Lower leg skin (tissue), 4 donors: ENCODE measurements around the gene GPC4. TPM values are rescaled to one million over a fixed set of nuclear protein-coding genes. Genes with fewer than 3 reads are reported as not detected.
"Not testable (repeated sequence)": the region's sequence is repeated elsewhere in the genome, so short reads cannot be mapped to it uniquely, and the experiment has no call there.

Experiments
- DNase-seq, 2 donors: peaks; one replicate each; pipeline ENCODE4 v3.0.0-alpha.2; 2019; ENCODE audit warnings: low spot score in 2 of 2
- H3K4me3 ChIP-seq: fragments of 200-600 bp; sonication (generic); 2 replicates; pipeline ENCODE4 v1.5.1; 2017; ENCODE audit warnings: mild to moderate bottlenecking, low read depth; ENCODE audit not compliant: poor library complexity, severe bottlenecking
- POLR2A ChIP-seq, 2 donors: fragments of 450-650 bp; IDR thresholded peaks; one replicate each; pipeline ENCODE4 v1.6.1; 2016 to 2017; ENCODE audit warnings: antibody characterized with exemption in 2 of 2, mild to moderate bottlenecking in 1 of 2, moderate library complexity in 1 of 2
- WGBS, 2 donors: methylation state at CpG; one replicate each; pipeline ENCODE4 v1.1.5; 2018; 5-methylcytosine and 5-hydroxymethylcytosine counted together
- intact Hi-C: fragments of 100-400 bp; cut with DNase I; formaldehyde crosslinking; loops from one replicate; pipeline ENCODE4 v1.15.0; 2023; ENCODE audit warnings: low total_unique reads
- total RNA-seq, 4 donors: library from RNA; depleted of rRNA; stranded (reverse); fragments of >200 nt; gene quantifications; one replicate each; pipeline ENCODE4 v1.1.0, GENCODE V29; 2016
- TF ChIP-seq, protein P1 (sequence below), 3 donors: fragments of 450-650 bp; IDR thresholded peaks; one replicate each; pipeline ENCODE4 v1.5.1; 2016; ENCODE audit warnings: antibody characterized with exemption in 3 of 3, mild to moderate bottlenecking in 3 of 3, moderate library complexity in 2 of 3

GPC4 gene
- total RNA-seq, 4 donors from 2014 or later = 2.7 to 7.2 (median 3.7) TPM

DNA sequence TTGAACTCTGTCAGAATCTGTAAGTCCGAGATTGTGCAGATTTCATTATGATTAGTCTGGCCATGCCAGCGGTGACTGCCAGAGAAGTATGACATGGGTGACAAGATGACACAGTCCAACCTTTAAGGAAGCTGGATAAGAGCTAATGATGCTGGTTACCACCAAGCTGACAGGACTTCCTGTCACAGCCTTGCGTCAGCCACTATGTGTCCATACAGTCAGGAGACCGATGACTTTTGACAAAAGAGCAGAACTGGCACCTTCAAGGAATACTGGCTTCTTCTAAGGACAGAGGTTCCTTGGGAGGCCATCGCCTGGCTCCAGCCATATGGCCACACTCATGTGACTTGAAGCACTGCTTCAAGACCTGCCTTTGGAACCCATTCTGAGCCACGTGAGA is 129.9 kb downstream of the GPC4 start:
- no peak for DNase-seq
- 79 to 85% methylated on average over 6 of the region's 6 CpGs for WGBS, 2 donors
- TF ChIP-seq POLR2A (IDR thresholded peaks at IDR 0.05) = no peak
- TF ChIP-seq, protein P1, sequence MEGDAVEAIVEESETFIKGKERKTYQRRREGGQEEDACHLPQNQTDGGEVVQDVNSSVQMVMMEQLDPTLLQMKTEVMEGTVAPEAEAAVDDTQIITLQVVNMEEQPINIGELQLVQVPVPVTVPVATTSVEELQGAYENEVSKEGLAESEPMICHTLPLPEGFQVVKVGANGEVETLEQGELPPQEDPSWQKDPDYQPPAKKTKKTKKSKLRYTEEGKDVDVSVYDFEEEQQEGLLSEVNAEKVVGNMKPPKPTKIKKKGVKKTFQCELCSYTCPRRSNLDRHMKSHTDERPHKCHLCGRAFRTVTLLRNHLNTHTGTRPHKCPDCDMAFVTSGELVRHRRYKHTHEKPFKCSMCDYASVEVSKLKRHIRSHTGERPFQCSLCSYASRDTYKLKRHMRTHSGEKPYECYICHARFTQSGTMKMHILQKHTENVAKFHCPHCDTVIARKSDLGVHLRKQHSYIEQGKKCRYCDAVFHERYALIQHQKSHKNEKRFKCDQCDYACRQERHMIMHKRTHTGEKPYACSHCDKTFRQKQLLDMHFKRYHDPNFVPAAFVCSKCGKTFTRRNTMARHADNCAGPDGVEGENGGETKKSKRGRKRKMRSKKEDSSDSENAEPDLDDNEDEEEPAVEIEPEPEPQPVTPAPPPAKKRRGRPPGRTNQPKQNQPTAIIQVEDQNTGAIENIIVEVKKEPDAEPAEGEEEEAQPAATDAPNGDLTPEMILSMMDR (IDR thresholded peaks at IDR 0.05) = no peak
- intact Hi-C loops = no loop called here
- no peak overlapping the region for H3K4me3 ChIP-seq

DNA sequence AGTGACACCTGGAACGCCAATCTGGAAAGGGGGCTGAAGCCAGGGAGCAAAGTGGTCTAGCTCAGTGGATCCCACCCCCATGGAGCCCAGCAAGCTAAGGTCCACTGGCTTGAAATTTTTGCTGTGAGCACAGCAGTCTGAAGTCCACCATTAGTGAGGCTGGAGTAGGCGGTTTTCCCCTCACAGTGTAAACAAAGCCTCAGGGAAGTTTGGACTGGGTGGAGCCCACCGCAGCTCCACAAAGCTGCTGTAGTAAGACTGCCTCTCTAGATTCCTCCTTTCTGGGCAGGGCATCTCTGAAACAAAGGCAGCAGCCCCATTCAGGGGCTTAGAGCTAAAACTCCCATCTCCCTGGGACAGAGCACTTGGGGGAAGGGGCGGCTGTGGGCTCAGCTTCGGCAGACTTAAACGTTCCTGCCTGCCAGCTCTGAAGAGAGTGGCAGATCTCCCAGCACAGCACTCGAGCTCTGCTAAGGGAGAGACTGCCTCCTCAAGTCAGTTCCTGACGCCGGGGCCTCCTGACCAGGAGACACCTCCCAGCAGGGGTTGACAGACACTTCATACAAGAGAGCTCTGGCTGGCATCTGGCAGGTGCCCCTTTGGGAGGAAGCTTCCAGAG is 136.1 kb downstream of the GPC4 start:
- intact Hi-C loops, H3K4me3 ChIP-seq, DNase-seq: not testable (repeated sequence)
- 83% methylated on average over 5 to 9 of the region's 9 CpGs for whole genome bisulfite sequencing, 2 donors

DNA sequence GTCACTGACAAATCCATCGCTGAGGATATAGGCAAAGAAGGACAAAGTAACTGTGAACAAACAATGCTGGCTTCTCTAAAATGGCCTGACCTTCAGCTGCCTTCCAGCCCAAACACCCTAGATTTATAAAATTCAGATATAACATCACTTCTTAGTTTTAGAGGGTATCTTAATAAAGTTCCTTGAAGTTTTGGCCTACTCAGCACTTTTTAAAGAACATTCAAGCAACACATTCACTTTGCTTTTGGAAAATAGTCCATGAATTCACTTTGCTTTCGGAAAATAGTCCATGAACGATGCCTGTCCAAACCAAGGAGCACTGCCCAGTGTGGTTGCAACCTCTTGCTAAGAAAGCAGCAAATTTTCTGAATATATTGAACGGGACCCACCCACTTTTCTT is 142.1 kb downstream of the GPC4 start:
- no peak for TF ChIP-seq POLR2A (IDR thresholded peaks at IDR 0.05)
- TF ChIP-seq, protein P1 (IDR thresholded peaks at IDR 0.05) = no peak
- intact Hi-C loops = no loop called here
- no peak overlapping the region for H3K4me3 ChIP-seq
- 71 to 88% methylated on average over 4 of the region's 4 CpGs for WGBS, 2 donors
- DNase-seq = no peak

DNA sequence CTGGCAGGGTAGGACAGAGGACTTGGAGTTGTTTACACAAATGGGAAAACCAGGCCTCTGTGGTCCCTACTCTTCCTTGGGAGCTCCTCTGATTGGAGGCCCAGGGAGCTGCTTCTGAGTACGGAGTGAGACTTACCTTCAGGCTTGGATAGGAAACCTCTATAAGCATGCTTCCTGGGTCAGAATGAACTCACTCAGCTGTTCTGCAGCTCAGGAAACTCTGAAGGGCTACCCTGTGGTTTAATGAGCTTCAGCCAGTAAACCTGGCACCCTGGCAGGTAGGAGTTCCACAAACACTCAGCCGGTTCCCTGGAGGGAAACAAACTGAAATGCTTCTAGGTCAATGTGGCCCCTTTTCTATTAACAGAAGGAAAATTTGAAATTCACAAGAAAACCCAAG is 146.1 kb downstream of the GPC4 start:
- WGBS, 2 donors = 70 to 86% methylated on average over 2 of the region's 2 CpGs
- DNase-seq = no peak
- no peak overlapping the region for H3K4me3 ChIP-seq
- no peak for TF ChIP-seq POLR2A (IDR thresholded peaks at IDR 0.05)
- TF ChIP-seq, protein P1 (IDR thresholded peaks at IDR 0.05) = no peak
- intact Hi-C loops = no loop called here

DNA sequence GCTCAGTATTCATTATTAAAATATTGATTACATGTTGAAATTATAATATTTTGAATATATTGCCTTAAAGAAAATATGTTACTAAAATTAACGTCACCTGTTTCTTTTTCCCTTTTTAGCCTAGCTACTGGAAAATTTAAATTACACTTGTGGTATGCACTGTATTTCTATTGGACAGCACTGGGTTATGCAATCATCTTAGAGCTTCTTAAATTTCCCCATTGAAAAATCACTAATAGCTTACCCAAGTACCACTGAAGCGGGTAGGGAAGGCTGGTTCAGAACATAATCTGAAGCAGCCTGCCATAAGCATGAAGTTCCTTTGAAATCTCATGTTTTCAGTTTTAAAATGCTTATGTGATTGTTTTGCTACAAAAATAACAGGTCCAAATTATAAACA is 147.7 kb downstream of the GPC4 start:
- no peak for DNase-seq
- intact Hi-C loops = no loop called here
- WGBS, 2 donors = 83 to 87% methylated on average over 2 of the region's 2 CpGs
- TF ChIP-seq POLR2A (IDR thresholded peaks at IDR 0.05) = no peak
- TF ChIP-seq, protein P1 (IDR thresholded peaks at IDR 0.05) = no peak
- no peak overlapping the region for H3K4me3 ChIP-seq

DNA sequence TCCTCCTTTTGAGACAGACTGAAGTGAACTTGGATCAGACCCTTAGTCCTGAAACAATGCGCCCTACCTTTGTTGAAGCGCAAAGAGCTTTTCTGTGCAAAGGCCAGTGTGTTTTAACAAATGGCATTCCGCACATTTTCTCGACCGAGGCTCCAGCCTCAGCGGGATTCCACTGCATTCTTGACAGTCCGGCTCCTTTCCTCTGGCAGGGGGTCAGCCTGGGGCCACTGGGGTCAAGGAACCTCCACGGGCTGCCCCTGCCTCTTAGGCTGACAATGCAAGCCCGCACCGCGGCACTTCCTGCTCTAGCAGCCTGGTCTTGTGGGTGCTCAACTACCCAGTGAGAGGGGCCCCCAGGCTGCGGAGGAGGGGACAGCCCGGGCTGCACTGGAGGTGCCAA is 150.0 kb downstream of the GPC4 start:
- WGBS, 2 donors = 42 to 51% methylated on average over 5 to 13 of the region's 13 CpGs
- no peak overlapping the region for H3K4me3 ChIP-seq
- TF ChIP-seq POLR2A (IDR thresholded peaks at IDR 0.05) = no peak
- TF ChIP-seq, protein P1 (IDR thresholded peaks at IDR 0.05) = no peak
- intact Hi-C loops = no loop called here
- no peak for DNase-seq
